Hepatocyte (in vitro differentiated cells): ENCODE results near the gene GDI2. TPM values are rescaled to one million over a fixed set of nuclear protein-coding genes. Genes with fewer than 3 reads are reported as not detected.

Source experiments
- polyA plus RNA-seq: library from polyadenylated mRNA; unstranded; fragments of >200 nt; fragmentation: Nextera tagmentation; extraction: Ambion mirVana; gene quantifications from 2 replicates; pipeline ENCODE4 v1.2.1, GENCODE V29; 2016
- total RNA-seq: library from RNA; depleted of rRNA; stranded (reverse); fragments of >200 nt; gene quantifications from 2 replicates; pipeline ENCODE4 v1.2.3, GENCODE V29; 2014

Gene GDI2
- total and polyA plus RNA-seq, 2 experiments from 2014 or later, result 149 to 362 TPM

Other genes starting within 250 kb of the GDI2 start
- 9.2 and 18.1 TPM in 2 replicates for gene ASB13, start 146.8 kb downstream of the GDI2 start, total RNA-seq
- gene ASB13, start 146.8 kb downstream of the GDI2 start, polyA plus RNA-seq, result 8.8 and 16.9 TPM in 2 replicates
- gene TASOR2, start 128.6 kb downstream of the GDI2 start, total RNA-seq, result 38.4 and 53.1 TPM in 2 replicates
- gene TASOR2, start 128.6 kb downstream of the GDI2 start, polyA plus RNA-seq, result 13.5 and 16.1 TPM in 2 replicates
- gene ANKRD16, start 76.5 kb upstream of the GDI2 start, total RNA-seq, result 4.6 and 6.8 TPM in 2 replicates
- gene ANKRD16, start 76.5 kb upstream of the GDI2 start, polyA plus RNA-seq, result 11.5 and 15.7 TPM in 2 replicates
- 66.1 and 66.4 TPM in 2 replicates for gene FBH1, start 76.8 kb upstream of the GDI2 start, total RNA-seq
- gene FBH1, start 76.8 kb upstream of the GDI2 start, polyA plus RNA-seq, result 72.9 and 80.3 TPM in 2 replicates
- 2.4 and 4.1 TPM in 2 replicates for gene IL15RA, start 164.1 kb upstream of the GDI2 start, total RNA-seq
- gene IL15RA, start 164.1 kb upstream of the GDI2 start, polyA plus RNA-seq, result 3.8 and 4.2 TPM in 2 replicates
- gene IL2RA, start 248.9 kb upstream of the GDI2 start, total RNA-seq, result not detected in 2 replicates
- not detected in 2 replicates for gene IL2RA, start 248.9 kb upstream of the GDI2 start, polyA plus RNA-seq